Measurements from ENCODE around the gene NEMP1.

DNA sequence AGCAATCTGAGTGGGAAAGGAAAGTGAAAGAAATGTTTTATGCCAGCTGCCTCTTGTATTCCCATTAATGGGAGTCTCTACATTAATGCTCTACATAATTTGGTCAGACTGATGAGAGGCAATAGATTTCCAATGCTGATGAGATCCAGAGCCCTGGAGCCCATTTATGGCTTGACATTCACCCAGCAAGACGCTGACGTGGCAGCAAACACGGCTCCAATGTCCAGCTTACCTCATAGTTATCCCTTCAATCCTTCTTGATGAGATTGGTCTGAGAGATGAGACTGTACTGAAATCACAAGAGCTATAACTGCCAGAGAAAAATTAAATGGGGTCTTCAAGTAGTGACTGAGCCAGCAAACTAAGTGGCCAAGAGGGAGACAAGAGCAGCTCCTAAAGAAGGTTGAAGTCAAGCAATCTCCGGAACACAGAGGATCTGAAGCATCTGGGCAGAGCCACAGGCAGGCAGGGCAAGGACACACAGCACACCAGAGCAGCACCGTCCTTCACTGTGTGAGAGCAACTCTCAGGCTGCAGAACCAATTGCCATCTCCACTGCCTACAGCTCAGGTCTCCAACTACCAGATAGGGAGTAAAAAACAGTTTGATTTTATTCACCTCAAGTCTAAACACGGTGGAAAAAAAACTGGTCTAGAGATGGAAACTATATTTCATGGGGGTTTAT is 21.4 kb downstream of the NEMP1 start:
- TF ChIP-seq, protein P1, sequence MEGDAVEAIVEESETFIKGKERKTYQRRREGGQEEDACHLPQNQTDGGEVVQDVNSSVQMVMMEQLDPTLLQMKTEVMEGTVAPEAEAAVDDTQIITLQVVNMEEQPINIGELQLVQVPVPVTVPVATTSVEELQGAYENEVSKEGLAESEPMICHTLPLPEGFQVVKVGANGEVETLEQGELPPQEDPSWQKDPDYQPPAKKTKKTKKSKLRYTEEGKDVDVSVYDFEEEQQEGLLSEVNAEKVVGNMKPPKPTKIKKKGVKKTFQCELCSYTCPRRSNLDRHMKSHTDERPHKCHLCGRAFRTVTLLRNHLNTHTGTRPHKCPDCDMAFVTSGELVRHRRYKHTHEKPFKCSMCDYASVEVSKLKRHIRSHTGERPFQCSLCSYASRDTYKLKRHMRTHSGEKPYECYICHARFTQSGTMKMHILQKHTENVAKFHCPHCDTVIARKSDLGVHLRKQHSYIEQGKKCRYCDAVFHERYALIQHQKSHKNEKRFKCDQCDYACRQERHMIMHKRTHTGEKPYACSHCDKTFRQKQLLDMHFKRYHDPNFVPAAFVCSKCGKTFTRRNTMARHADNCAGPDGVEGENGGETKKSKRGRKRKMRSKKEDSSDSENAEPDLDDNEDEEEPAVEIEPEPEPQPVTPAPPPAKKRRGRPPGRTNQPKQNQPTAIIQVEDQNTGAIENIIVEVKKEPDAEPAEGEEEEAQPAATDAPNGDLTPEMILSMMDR (IDR thresholded peaks at IDR 0.05; ENCODE audit: insufficient read depth, low read length), result no peak
- TF ChIP-seq, protein P2, sequence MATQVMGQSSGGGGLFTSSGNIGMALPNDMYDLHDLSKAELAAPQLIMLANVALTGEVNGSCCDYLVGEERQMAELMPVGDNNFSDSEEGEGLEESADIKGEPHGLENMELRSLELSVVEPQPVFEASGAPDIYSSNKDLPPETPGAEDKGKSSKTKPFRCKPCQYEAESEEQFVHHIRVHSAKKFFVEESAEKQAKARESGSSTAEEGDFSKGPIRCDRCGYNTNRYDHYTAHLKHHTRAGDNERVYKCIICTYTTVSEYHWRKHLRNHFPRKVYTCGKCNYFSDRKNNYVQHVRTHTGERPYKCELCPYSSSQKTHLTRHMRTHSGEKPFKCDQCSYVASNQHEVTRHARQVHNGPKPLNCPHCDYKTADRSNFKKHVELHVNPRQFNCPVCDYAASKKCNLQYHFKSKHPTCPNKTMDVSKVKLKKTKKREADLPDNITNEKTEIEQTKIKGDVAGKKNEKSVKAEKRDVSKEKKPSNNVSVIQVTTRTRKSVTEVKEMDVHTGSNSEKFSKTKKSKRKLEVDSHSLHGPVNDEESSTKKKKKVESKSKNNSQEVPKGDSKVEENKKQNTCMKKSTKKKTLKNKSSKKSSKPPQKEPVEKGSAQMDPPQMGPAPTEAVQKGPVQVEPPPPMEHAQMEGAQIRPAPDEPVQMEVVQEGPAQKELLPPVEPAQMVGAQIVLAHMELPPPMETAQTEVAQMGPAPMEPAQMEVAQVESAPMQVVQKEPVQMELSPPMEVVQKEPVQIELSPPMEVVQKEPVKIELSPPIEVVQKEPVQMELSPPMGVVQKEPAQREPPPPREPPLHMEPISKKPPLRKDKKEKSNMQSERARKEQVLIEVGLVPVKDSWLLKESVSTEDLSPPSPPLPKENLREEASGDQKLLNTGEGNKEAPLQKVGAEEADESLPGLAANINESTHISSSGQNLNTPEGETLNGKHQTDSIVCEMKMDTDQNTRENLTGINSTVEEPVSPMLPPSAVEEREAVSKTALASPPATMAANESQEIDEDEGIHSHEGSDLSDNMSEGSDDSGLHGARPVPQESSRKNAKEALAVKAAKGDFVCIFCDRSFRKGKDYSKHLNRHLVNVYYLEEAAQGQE (IDR thresholded peaks at IDR 0.05; ENCODE audit: insufficient replicate concordance, low read depth), result no peak
- no peak for TF ChIP-seq POLR2AphosphoS5 (IDR thresholded peaks at IDR 0.05; ENCODE audit: low read depth)

Measured in HL-60 (cell line).